ENCODE data around the gene C9.
A peak's percentile ranks its signal among the peaks of the same experiment; 100 is the strongest.
"Not testable (repeated sequence)": the region's sequence is repeated elsewhere in the genome, so short reads cannot be mapped to it uniquely, and the experiment has no call there.

The C9 gene

GRCh38 chr5:39364367-39364766 lies at the start of gene C9:
TSS of gene C9 (minus strand) at chr5:39364495. CDS start at chr5:39364464, 31 bp downstream.
- DNase-seq (ENCODE audit: low read depth) = no peak

- DNase-seq (ENCODE audit: low read depth) = no peak
Measured at GRCh38 chr5:39413771-39414170, 49.5 kb upstream of the C9 start.

DNA sequence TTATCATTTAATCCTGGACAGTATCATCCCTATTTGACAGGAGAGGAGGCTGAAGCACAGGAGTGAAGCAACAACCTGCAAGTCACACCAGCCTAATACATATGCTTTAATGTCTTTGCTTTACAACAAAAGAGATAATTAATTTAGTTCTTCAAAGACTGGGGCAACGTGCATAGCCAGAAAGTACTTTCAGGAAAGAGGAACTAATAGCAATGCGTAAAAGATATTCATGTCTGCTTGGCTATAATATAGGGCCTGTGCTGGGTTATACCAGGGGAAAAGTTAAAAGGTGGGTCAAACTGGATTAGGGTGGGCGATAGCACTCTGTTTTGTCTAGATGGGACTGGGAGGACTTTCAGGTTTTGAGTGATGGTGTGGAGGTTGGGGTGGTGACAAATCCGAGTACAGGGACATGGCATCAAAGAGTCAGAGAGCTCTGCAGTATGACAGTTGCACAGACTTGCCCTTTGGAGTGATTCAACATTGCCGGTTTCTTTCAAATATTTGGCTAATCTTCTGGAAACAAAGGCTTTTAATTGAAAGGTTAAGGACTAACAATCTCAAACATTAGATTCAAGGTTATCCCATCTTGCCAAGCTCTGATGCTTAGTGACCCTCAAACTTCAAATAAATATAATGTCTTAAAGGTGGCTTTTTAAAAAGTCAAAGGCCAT lies 48.6 kb upstream of the C9 start:
- DNase-seq (ENCODE audit: low read depth) = no peak

GRCh38 chr5:39411985-39412384 lies 47.7 kb upstream of the C9 start:
- DNase-seq (ENCODE audit: low read depth) = no peak

GRCh38 chr5:39411061-39411460 lies 46.8 kb upstream of the C9 start:
- no peak for DNase-seq (ENCODE audit: low read depth)

DNA sequence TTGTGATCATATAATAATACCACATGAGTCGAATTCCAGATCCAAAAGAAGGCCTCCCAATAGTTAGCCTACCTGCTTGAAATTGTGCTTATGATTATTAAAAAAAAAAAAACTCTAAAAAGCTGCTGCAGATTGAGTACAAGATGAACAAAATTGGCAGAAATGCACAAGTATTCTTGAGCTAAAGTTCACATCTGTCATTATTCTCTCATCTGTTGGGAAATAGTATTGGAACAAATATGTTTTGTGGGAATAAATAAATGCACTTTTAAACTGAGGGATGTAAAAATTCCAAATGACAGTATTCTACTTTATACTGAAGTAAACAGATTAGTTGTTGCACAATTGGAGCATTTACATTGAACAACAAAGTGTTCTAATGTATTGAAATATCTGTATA lies 44.7 kb upstream of the C9 start:
- DNase-seq (ENCODE audit: low read depth) = no peak

DNA sequence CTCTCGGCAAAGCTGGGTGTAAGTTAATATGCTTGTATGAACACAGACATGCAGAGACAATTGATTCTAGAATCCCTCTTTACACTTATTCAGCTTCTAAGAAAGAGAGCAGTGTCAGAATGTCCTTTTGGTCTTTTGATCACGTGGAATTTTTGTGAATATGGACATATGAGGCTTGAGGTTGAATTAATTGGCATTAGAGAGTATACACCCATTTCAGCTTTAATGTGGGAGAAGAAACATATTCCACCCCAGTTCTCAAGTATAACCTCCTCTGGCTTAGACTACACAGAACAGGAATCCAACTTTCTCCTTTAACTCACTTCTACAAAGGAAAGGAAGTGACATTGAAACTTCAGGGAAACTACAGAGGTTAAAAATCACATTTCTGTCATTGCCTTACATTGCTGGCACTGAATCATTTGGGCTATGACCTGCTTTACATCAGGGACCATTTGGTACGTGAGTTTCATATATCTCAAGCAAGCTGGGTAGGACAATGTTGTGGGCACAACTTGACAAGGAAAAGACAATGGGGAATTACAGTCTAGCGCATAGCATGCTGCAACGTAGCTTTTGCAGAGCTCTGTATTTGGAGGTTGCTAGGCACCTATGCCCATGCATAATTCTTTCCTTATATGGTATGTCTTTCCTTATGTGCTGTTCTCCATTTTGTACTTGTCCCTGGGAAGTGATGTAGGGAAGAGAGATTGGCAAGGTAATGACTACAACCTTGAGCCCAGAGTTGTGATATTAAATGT lies 41.0 kb upstream of the C9 start:
- DNase-seq (ENCODE audit: low read depth) = no peak

- not testable (repeated sequence) for DNase-seq (ENCODE audit: low read depth)
Measured at GRCh38 chr5:39403761-39404160, 39.5 kb upstream of the C9 start.

DNA sequence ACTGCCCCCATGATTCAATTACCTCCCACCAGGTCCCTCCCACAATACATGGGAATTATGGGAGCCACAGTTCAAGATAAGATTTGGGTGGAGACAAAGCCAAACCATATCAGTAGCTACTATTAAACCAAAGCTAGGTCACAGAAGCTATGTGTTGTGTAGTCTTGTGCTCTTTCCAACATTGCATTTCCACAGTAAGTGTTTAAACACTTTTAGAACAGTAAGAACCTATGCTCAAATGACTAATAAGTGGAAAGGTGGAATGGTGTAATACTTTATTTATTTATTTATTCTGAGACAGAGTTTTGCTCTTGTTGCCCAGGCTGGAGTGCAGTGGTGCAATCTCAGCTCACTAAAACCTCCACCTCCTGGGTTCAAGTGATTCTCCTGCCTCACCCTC lies 37.8 kb upstream of the C9 start:
- DNase-seq (ENCODE audit: low read depth) = not testable (repeated sequence)

GRCh38 chr5:39400713-39401578 lies 36.7 kb upstream of the C9 start:
- no peak for DNase-seq (ENCODE audit: low read depth)

DNA sequence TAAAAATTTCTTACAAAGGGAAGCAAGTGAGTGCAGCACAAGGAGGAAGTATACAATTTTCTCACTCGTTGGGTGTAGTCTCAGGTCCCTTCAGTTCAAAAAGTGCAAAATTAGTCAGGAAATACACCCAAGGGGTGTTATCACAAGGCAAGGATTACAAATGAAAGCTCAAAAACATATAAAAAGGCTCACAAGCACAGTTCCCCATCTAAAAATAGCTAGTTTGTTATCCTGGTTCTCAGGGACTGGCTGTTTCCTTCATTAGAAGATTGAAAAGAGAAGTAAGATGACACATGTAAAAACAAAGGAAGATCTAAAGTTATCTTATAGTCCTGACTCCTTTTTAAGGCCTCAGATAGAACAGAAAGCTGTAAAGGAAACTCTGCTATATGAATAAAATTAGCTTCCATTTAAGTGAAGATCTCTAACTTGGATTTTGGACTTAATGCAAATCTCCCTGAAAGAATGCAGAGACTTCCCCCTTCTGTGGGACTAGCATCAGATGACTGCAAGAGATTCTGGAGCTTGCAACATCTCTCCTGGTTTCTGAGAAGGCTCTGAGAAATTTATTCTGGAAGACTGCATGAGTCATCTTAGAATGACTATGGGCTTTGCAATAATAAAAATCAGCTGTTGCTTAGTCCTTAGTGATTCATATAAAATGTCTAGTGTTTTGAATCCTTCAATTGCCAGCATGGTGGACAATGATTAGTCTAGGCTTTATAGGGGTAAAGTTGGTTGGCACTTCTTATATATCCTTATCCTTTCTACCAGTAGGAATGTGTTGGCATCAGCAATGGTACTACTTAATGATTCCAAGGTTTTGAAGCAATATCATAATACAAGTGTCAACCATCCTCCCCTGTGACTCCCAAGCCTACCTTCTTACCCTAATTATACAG lies 35.1 kb upstream of the C9 start:
- peak; percentile 20 for DNase-seq (ENCODE audit: low read depth)

DNA sequence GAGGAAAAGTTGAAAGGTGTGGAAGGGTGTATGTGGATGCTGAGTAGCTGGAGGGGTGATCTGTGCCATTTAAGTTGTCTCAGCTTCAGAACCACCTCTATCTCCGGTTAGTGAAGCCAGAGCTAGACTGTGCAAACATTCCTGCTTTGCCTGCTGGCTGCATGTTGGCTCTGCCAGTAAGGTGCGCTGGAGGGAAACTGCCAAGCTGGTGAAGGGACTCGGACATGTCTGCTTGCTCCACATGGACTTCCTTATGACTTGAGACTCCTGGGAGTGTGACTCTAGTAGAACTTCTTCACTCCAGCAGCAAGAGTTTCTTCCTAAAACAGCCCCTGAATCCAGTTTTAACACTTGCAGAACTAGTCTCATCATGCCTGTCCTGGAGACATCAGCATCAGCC lies 32.5 kb upstream of the C9 start:
- DNase-seq (ENCODE audit: low read depth) = no peak

- DNase-seq (ENCODE audit: low read depth) = no peak
Measured at GRCh38 chr5:39395521-39395920, 31.2 kb upstream of the C9 start.

- DNase-seq (ENCODE audit: low read depth) = no peak
Measured at GRCh38 chr5:39394946-39395345, 30.7 kb upstream of the C9 start.

DNA sequence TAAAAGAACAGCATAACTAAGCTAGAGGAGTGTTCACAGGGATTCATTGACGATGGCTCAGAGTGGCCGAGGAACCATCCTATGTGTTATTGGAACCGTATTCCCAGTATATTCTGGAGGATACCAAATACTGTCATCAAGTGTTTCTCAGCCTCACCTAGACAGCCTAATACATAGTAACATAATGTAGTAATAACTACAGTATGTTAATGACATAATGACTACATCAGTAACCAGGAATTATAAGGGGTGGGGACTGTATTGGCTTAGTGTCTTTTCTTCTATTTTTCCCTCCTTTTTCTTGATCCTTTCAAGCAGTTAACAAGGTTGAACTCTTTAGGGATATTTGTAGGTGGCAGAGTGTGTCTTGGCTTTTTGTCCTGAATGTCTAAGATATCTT lies 26.6 kb upstream of the C9 start:
- no peak for DNase-seq (ENCODE audit: low read depth)

GRCh38 chr5:39387293-39387692 lies 23.0 kb upstream of the C9 start:
- no peak for DNase-seq (ENCODE audit: low read depth)

- DNase-seq (ENCODE audit: low read depth) = no peak
Measured at GRCh38 chr5:39384271-39384670, 20.0 kb upstream of the C9 start.

DNA sequence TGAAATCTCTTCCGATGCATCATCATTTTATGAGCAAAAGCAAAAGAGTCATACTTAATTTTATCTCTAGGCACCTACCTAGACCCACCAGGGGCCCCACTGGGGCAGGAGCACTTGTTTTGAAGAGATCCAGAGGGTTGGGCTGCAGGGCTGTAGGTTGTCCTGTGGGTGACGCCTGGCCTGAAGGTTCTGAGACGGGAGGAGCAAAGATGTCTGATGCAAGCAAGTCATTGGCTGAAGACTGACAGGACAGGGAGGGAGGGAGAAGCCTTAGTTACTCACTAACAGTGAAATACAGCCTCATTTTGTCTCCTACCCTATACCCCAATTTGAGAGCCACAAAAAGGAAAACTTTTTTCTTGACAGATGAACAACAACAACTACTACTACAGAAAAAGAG lies 17.1 kb upstream of the C9 start:
- DNase-seq (ENCODE audit: low read depth) = no peak

GRCh38 chr5:39379693-39380092 lies 15.4 kb upstream of the C9 start:
- DNase-seq (ENCODE audit: low read depth) = no peak

- no peak for DNase-seq (ENCODE audit: low read depth)
Measured at GRCh38 chr5:39377613-39378012, 13.3 kb upstream of the C9 start.

- no peak for DNase-seq (ENCODE audit: low read depth)
Measured at GRCh38 chr5:39376293-39376714, 12.0 kb upstream of the C9 start.

GRCh38 chr5:39373791-39374190 lies 9.5 kb upstream of the C9 start:
- no peak for DNase-seq (ENCODE audit: low read depth)

Data from CMK (cell line).